HepG2 (cell line): Measurements from ENCODE around the gene PLN. TPM values are rescaled to one million over a fixed set of nuclear protein-coding genes. Genes with fewer than 3 reads are reported as not detected.

Source experiments
- ATAC-seq: fragments of 200-7000 bp; cut with Tn5 transposase; 3 replicates; pipeline ENCODE4 v1.9.1; 2020; ENCODE audit warnings: mild to moderate bottlenecking, moderate library complexity
- BruUV-seq: library from RNA; stranded (reverse); fragments of 400-500 nt; replicated peaks from 2 replicates; lab custom pipeline; 2021; lab: Mats Ljungman, UMichigan
- CTCF ChIA-PET: fragments of 300-600 bp; formaldehyde crosslinking; extraction: SDS; loops from one replicate; lab custom pipeline; 2021; ENCODE audit warnings: low total read pairs, inconsistent platforms, low intra/inter-chr PET ratio; lab: Yijun Ruan, JAX
- POLR2A ChIA-PET: fragments of 350-600 bp; sonication (Branson Sonifier 250); formaldehyde crosslinking; loops from one replicate; lab custom pipeline; 2020; ENCODE audit warnings: antibody characterized with exemption, inconsistent platforms; lab: Yijun Ruan, JAX
- DNase-seq: peaks from one replicate; pipeline ENCODE4 v3.0.0-alpha.2; 2015; ENCODE audit warnings: low spot score
- FAIRE-seq: peaks from 3 replicates; lab custom pipeline; 2011; peaks lifted over from hg19 to GRCh38; lab: Jason Lieb, UNC
- H2AFZ ChIP-seq: one replicate; pipeline ENCODE4 v1.6.1; 2011; ENCODE audit warnings: low read length, inconsistent platforms
- H3K27ac ChIP-seq: fragments of 300-600 bp; 3 replicates; pipeline ENCODE4 v1.8.0; 2011; ENCODE audit warnings: mixed run types, mild to moderate bottlenecking, mixed read lengths, low read length, inconsistent platforms; ENCODE audit not compliant: insufficient read depth; ENCODE audit errors: extremely low read length
- H3K27me3 ChIP-seq, 2 experiments: fragments of 200-600 bp in 1 of 2; 2 replicates in 1 of 2; 3 replicates in 1 of 2; pipeline versions ENCODE4 v1.6.0 to v1.8.0; 2011; ENCODE audit warnings: low read length in 2 of 2, mild to moderate bottlenecking in 2 of 2, moderate library complexity in 2 of 2, inconsistent platforms in 1 of 2; ENCODE audit not compliant: insufficient read depth in 2 of 2, control insufficient read depth in 1 of 2
- H3K36me3 ChIP-seq, 2 experiments: fragments of 200-600 bp in 1 of 2; replicated peaks in 1 of 2; 2 replicates in 1 of 2; 3 replicates in 1 of 2; pipeline versions ENCODE4 v1.5.1 to v1.8.0; 2011; ENCODE audit warnings: low read length in 2 of 2, inconsistent platforms in 1 of 2; ENCODE audit not compliant: insufficient read depth in 2 of 2, control insufficient read depth in 1 of 2
- H3K4me1 ChIP-seq: 2 replicates; pipeline ENCODE4 v1.5.1; 2012; ENCODE audit warnings: low read length, inconsistent platforms; ENCODE audit not compliant: insufficient read depth
- H3K4me2 ChIP-seq: 2 replicates; pipeline ENCODE4 v1.6.0; 2011; ENCODE audit warnings: low read depth, low read length, inconsistent platforms
- H3K4me3 ChIP-seq, 3 experiments: fragments of 200-600 bp in 1 of 3; sonication (generic), shearing (Covaris generic) in 1 of 3; replicated peaks in 1 of 3; 2 replicates each; pipeline ENCODE4 v1.5.1; 2011 to 2016; ENCODE audit warnings: low read length in 3 of 3, inconsistent platforms in 2 of 3, low read depth in 2 of 3, mild to moderate bottlenecking in 2 of 3, control low read depth in 1 of 3, mixed read lengths in 1 of 3; ENCODE audit not compliant: insufficient read depth in 1 of 3
- H3K79me2 ChIP-seq: one replicate; pipeline ENCODE4 v1.6.1; 2011; ENCODE audit warnings: low read length, inconsistent platforms; ENCODE audit not compliant: insufficient read depth
- H3K9ac ChIP-seq: 2 replicates; pipeline ENCODE4 v1.6.0; 2011; ENCODE audit warnings: mild to moderate bottlenecking, low read depth, low read length, inconsistent platforms; ENCODE audit not compliant: insufficient read depth
- H3K9me3 ChIP-seq: 2 replicates; pipeline ENCODE4 v1.5.1; 2012; ENCODE audit warnings: mild to moderate bottlenecking, low read length
- H4K20me1 ChIP-seq: 2 replicates; pipeline ENCODE4 v1.6.0; 2011; ENCODE audit warnings: inconsistent platforms, mild to moderate bottlenecking, low read length, moderate library complexity; ENCODE audit not compliant: insufficient read depth
- ELF3 ChIP-seq: IDR thresholded peaks from 2 replicates; pipeline ENCODE4 v1.6.1; 2016; ENCODE audit warnings: missing genetic modification reagents, missing compliant biosample characterization
- RAD21 ChIP-seq: fragments of 450-650 bp; formaldehyde crosslinking; IDR thresholded peaks from 2 replicates; pipeline ENCODE4 v1.5.0; 2020; ENCODE audit warnings: mild to moderate bottlenecking
- SMC3 ChIP-seq: IDR thresholded peaks from 2 replicates; pipeline ENCODE4 v1.6.1; 2011; ENCODE audit warnings: low read length, improper control_type of control experiment
- STAG1 ChIP-seq: sonication (generic); formaldehyde crosslinking; IDR thresholded peaks from 2 replicates; pipeline ENCODE4 v1.4.0; 2020; ENCODE audit warnings: missing genetic modification reagents
- TAF1 ChIP-seq: sonication (generic); formaldehyde crosslinking; IDR thresholded peaks from 2 replicates; pipeline ENCODE4 v1.4.0; 2020; ENCODE audit warnings: missing genetic modification reagents
- TEAD3 ChIP-seq: optimal IDR thresholded peaks from 2 replicates; pipeline ENCODE3; 2016; ENCODE audit warnings: borderline replicate concordance
- WGBS: methylation state at CpG from one replicate; pipeline ENCODE4 v1.1.6; 2017; ENCODE audit warnings: low lambda C conversion rate; 5-methylcytosine and 5-hydroxymethylcytosine counted together
- in situ Hi-C: cut with HindIII; loops from 2 replicates; pipeline ENCODE4 v1.10.0; 2017; ENCODE audit warnings: low pct_unique_long_range_greater_than_20kb; ENCODE audit not compliant: extremely low pct_ligation_motif_present
- intact Hi-C: fragments of 100-400 bp; cut with micrococcal nuclease; formaldehyde crosslinking; loops from one replicate; pipeline ENCODE4 v1.10.0; 2022; ENCODE audit not compliant: unreplicated experiment
- polyA plus RNA-seq, 8 experiments: library from polyadenylated mRNA; depleted of rRNA in 3 of 8; stranded (reverse) in 7 of 8; unstranded in 1 of 8; fragments of >200 nt; fragmentation: Illumina TruSeq in 4 of 8; extraction: Trizol in 4 of 8; gene quantifications; 2 replicates each; pipeline versions ENCODE4 v1.2.1 to v1.2.3, GENCODE V29; 2011 to 2016; ENCODE audit warnings: low read depth in 4 of 8, missing spikeins in 1 of 8, mixed read lengths in 1 of 8; ENCODE audit not compliant: insufficient read depth in 1 of 8
- total RNA-seq, 5 experiments: library from RNA; depleted of rRNA; stranded (reverse); fragments of >200 nt; fragmentation: Illumina TruSeq; extraction: Trizol; gene quantifications; 2 replicates each; pipeline ENCODE4 v1.2.3, GENCODE V29; 2016; ENCODE audit warnings: low read depth in 1 of 5
- TF ChIP-seq, protein P1 (sequence below): sonication (generic); formaldehyde crosslinking; IDR thresholded peaks from 2 replicates; pipeline ENCODE4 v1.5.0; 2020; ENCODE audit warnings: mild to moderate bottlenecking, missing genetic modification reagents, moderate library complexity
- TF ChIP-seq, protein P2 (sequence below): sonication (generic); formaldehyde crosslinking; IDR thresholded peaks from 2 replicates; pipeline ENCODE4 v1.5.1; 2020; ENCODE audit warnings: missing genetic modification reagents, mild to moderate bottlenecking, borderline replicate concordance

PLN gene
- total and polyA plus RNA-seq, 2 of the 13 experiments (the other 11 are each of a cell fraction or from before 2014, with no cell fraction given) = not detected

- Histone ChIP-seq H3K9me3 (no peaks in the 10 kb centered on the region), H3K79me2 (no peaks in the 10 kb centered on the region)
- in situ Hi-C loops = no loop called here
- TF ChIP-seq RAD21 (CRISPR knock-in tag) (peak; percentile 25; the same call in 1 of the 2 replicates), STAG1 (CRISPR knock-in tag) (peak; percentile 78), TAF1 (CRISPR knock-in tag) (no peak), ELF3 (CRISPR knock-in tag) (peak; percentile 84), SMC3 (peak; percentile 52; the same call in 1 of the 2 replicates), TEAD3 (peak; percentile 60)
- TF ChIP-seq, protein P1, sequence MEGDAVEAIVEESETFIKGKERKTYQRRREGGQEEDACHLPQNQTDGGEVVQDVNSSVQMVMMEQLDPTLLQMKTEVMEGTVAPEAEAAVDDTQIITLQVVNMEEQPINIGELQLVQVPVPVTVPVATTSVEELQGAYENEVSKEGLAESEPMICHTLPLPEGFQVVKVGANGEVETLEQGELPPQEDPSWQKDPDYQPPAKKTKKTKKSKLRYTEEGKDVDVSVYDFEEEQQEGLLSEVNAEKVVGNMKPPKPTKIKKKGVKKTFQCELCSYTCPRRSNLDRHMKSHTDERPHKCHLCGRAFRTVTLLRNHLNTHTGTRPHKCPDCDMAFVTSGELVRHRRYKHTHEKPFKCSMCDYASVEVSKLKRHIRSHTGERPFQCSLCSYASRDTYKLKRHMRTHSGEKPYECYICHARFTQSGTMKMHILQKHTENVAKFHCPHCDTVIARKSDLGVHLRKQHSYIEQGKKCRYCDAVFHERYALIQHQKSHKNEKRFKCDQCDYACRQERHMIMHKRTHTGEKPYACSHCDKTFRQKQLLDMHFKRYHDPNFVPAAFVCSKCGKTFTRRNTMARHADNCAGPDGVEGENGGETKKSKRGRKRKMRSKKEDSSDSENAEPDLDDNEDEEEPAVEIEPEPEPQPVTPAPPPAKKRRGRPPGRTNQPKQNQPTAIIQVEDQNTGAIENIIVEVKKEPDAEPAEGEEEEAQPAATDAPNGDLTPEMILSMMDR (CRISPR knock-in tag) = peak; percentile 70
- TF ChIP-seq, protein P2, sequence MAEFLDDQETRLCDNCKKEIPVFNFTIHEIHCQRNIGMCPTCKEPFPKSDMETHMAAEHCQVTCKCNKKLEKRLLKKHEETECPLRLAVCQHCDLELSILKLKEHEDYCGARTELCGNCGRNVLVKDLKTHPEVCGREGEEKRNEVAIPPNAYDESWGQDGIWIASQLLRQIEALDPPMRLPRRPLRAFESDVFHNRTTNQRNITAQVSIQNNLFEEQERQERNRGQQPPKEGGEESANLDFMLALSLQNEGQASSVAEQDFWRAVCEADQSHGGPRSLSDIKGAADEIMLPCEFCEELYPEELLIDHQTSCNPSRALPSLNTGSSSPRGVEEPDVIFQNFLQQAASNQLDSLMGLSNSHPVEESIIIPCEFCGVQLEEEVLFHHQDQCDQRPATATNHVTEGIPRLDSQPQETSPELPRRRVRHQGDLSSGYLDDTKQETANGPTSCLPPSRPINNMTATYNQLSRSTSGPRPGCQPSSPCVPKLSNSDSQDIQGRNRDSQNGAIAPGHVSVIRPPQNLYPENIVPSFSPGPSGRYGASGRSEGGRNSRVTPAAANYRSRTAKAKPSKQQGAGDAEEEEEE (CRISPR knock-in tag) = no peak
- TF ChIP-seq, all 625 proteins: peak for 6
- POLR2A ChIA-PET = no interaction called here
- Histone ChIP-seq H3K27ac (no peak overlapping the region), H4K20me1 (no peaks in the 10 kb centered on the region), H3K4me2 (no peak overlapping the region), H3K9ac (no peak overlapping the region), H3K4me3 (no peak overlapping the region), H3K27me3 (no peaks in the 10 kb centered on the region), H2AFZ (no peak overlapping the region), H3K36me3 (no peaks in the 10 kb centered on the region), H3K4me1 (no peaks in the 10 kb centered on the region)
- WGBS = 68% methylated on average over 5 of the region's 5 CpGs
- CTCF ChIA-PET = no interaction called here
- peak; percentile 36 for DNase-seq
- BruUV-seq = no TSS peak
- FAIRE-seq = peak; percentile 23
- peak; percentile 87 for ATAC-seq
- intact Hi-C loops = loop anchor here (1.0 to 10.0 kb wide), 6 partner anchors 15 to 545 kb away; no protein-coding TSS in a partner anchor
These were observed 17.3 kb downstream of the PLN start for GRCh38 chr6:118565311-118565960.
